Epithelial cell of umbilical artery (primary cell): ENCODE measurements around the gene VSTM4. TPM values are rescaled to one million over a fixed set of nuclear protein-coding genes. Genes with fewer than 3 reads are reported as not detected.

ENCODE experiments used
- total RNA-seq: library from RNA; depleted of rRNA; stranded (reverse); fragments of >200 nt; gene quantifications from 2 replicates; pipeline ENCODE4 v1.2.3, GENCODE V29; 2014

Gene VSTM4, protein sequence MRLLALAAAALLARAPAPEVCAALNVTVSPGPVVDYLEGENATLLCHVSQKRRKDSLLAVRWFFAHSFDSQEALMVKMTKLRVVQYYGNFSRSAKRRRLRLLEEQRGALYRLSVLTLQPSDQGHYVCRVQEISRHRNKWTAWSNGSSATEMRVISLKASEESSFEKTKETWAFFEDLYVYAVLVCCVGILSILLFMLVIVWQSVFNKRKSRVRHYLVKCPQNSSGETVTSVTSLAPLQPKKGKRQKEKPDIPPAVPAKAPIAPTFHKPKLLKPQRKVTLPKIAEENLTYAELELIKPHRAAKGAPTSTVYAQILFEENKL
- total RNA-seq, result under 0.01 and 0.32 TPM in 2 replicates

DNA sequence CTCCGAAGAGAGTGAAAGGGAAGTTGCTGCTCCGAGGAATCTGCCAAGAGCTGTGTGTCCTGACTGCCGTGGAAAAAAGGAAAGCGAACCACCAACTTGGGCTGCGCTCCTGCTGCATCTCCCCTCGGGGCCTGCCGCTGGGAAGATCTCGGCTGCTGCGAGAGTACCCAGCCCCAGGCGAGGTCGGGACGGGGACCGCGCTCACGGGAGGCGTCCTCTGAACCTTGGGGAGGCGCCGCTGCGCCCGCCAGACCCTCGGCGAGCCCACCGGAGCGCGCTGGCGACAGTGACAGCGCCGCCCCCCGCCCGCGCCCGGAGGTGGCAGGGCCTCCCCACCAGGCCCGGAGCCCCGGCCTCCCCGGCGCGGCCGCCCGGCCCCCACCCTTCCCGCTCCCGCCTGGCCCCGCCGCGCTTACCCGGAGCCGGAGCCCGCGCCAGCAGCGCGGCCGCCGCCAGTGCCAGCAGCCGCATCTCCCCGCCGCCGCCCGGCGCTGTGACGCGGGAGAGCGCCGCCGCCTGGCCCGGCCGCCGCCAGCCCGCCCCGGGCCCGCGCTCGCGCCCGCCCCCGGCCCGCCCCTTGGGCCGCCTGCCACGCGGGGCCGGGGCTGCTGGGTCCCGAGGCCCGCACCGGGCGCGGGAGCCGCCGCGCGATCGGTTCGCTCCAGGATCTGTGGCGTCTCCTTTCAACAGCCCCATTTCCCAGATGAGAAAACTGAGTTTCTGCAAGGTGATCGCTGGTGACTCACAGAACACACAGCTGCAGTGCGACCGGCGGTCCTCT is at the start of gene VSTM4:
Gene VSTM4, minus strand, starts transcription at position 508 of the 781 bp plus-strand sequence. Its CDS starts 37 bp downstream, at position 471.

DNA sequence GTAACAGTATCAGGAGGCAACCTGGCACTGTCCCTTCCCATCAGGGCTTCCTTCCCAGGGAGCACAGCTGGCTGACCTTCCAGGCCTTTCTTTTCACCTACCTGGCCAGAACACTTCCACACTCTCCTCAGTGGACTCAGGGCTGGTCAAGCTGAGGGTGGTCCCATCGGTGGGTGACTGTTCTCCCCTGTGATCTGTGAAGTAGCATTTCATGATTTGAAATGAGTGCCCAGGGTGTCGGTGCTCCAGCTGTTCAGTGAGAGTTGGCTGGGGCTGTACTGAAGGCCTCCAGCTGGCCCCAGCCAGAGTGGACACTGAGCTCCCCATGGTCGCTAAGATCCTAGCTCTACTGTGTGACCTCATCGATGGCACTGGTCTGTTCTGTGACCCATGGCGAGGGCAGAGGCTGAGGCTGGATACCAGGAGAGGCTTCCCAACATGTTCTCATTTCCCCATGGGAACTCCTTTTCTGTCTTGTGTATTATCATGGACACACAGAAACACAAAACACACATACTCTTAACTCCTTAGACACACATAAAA is 18.5 kb upstream of the VSTM4 start, which contains the start of gene FAM170B:
Gene FAM170B, minus strand, starts transcription at position 316 of the 543 bp plus-strand sequence. Its CDS starts 103 bp downstream, at position 213.

Other genes with a start within 250 kb of the VSTM4 start
- not detected in 2 replicates for gene LRRC18, start 175.7 kb downstream of the VSTM4 start, total RNA-seq
- not detected in 2 replicates for gene FAM170B, start 18.5 kb upstream of the VSTM4 start, total RNA-seq
- gene TMEM273, start 72.9 kb upstream of the VSTM4 start, total RNA-seq, result 2.6 and 9.7 TPM in 2 replicates
- not detected in 2 replicates for gene C10orf71, start 183.6 kb upstream of the VSTM4 start, total RNA-seq